ENCODE results near the gene IL34. TPM values are rescaled to one million over a fixed set of nuclear protein-coding genes. Genes with fewer than 3 reads are reported as not detected.

Gene IL34
- total RNA-seq, 1 donor from 2014 or later = 0.47 TPM

DNA sequence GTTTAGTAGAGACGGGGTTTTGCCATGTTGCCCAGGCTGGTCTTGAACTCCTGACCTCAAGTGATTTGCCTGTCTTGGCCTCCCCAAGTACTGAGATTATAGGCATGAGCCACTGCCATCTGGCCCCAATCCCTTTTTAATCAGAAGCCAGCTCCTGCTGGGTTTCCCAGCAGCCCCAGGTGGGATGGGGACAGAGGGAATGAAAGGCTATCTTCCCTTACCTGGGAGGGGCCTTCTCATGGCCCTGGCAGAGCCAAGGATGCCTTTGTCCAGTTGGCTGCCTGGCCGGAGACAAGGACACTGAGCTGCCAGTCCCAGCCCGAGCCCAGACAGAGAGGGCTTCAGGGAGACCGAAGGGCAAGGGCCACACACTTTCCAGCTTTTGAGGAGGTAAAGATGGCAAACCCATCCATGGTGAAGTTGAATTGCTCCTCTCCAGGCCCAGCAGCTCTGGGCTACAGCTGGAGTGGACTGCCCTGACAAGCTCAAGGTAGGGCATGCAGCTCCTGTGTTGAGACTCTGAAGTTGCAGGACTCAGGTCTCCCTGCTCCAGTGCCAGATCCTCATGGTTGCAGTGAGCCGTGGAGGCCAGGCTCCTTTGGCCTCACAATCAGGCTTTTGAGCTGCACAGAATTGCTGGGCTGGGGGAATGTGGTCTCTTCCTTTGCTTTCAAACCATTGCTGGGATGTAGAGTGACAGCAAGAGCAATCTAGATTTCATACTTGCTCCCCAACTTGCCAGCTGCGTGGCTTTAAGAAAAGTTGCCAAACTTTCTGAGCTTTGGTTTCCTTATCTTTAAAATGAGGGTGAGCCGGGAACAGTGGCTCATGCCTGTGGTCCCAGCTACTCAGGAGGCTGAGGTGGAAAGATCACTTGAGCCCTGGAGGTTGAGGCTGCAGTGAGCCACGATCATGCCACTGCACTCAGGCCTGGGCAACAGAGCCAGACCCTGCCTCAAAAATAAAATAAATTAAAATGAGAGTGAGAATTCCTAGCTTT lies 44.5 kb upstream of the IL34 start:
- Mint-ChIP-seq H3K9me3 (no peaks in the 10 kb centered on the region), H3K36me3 (ENCODE audit: low read depth) (no peaks in the 10 kb centered on the region), H3K4me1 (peaks cover 8% of the 10 kb centered on the region), H3K27ac (ENCODE audit: unreplicated experiment) (no peak overlapping the region), H3K27me3 (ENCODE audit: low read depth) (no peaks in the 10 kb centered on the region), H3K4me3 (no peak overlapping the region)
- DNase-seq (ENCODE audit: low read depth, low spot score) = no peak
- TF ChIP-seq, protein P1, sequence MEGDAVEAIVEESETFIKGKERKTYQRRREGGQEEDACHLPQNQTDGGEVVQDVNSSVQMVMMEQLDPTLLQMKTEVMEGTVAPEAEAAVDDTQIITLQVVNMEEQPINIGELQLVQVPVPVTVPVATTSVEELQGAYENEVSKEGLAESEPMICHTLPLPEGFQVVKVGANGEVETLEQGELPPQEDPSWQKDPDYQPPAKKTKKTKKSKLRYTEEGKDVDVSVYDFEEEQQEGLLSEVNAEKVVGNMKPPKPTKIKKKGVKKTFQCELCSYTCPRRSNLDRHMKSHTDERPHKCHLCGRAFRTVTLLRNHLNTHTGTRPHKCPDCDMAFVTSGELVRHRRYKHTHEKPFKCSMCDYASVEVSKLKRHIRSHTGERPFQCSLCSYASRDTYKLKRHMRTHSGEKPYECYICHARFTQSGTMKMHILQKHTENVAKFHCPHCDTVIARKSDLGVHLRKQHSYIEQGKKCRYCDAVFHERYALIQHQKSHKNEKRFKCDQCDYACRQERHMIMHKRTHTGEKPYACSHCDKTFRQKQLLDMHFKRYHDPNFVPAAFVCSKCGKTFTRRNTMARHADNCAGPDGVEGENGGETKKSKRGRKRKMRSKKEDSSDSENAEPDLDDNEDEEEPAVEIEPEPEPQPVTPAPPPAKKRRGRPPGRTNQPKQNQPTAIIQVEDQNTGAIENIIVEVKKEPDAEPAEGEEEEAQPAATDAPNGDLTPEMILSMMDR (conservative IDR thresholded peaks at IDR 0.05) = no peak

DNA sequence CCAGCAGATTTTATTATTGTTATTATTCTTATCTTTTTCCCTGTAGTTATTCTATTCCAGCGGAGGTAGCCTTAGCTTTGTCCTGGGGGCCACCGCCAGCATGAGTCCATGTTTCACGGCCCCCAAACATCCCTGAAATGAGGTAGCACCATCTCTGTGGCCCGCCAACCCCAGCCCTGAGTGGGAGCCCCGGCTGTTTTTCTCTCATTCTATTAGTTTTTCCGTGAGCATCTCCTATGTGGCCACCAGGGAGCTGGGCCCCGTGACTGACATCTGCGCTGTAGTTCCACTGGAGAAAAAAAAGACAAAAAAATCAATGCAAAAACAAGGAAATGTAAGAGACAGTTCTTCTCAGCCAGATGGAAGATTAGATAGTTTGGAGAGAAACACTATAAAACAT lies 43.5 kb upstream of the IL34 start:
- Mint-ChIP-seq H3K9me3 (no peaks in the 10 kb centered on the region), H3K36me3 (ENCODE audit: low read depth) (no peaks in the 10 kb centered on the region), H3K27me3 (ENCODE audit: low read depth) (no peaks in the 10 kb centered on the region), H3K4me3 (no peak overlapping the region), H3K27ac (ENCODE audit: unreplicated experiment) (no peak overlapping the region), H3K4me1 (peaks cover 8% of the 10 kb centered on the region)
- no peak for DNase-seq (ENCODE audit: low read depth, low spot score)
- TF ChIP-seq, protein P1 (conservative IDR thresholded peaks at IDR 0.05) = no peak

DNA sequence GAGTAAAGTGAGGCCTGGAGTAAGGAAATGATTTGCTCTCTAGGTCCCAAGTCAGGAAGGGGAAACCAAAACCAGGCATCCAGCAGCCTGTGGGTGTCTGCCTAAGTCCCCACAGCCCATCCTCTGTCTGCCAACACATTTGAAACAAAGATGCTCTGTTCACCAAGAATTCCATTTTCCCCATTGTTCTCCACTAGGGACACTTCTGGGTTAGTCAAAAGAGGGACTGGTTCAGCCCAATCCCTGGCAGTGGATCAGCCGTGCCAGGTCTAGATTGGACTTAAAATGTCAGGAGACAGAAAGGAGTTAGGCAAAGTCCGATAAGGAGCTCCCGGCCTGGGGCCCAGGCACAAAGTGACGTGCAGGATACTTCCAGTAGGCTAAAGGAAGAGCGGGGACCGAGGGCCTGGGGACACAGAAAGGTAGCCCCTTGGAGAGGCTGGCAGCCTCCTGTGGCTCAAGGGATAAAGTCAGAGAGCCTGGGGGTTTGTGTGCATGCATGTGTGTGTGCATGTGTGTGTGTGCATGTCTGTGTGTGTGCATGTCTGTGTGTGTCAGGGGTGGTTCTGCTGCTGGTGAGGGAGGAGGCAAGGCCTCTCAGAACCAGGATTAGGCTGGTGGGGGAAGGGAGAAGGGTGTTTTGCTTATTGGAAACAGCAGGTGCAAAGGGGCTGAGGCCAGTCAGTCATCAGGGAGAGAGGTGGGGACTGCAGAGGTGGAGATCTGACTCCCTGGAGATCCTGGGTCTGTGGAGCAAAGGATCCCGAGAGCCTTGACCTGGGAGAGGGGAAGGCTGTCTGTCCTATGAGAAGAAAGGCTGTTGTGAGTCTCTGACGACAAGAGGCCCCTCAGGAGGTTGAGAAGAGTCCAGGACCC lies 41.7 kb upstream of the IL34 start:
- Mint-ChIP-seq H3K9me3 (no peaks in the 10 kb centered on the region), H3K27ac (ENCODE audit: unreplicated experiment) (peak overlapping the region; percentile 86), H3K27me3 (ENCODE audit: low read depth) (no peaks in the 10 kb centered on the region), H3K4me1 (peaks cover 8% of the 10 kb centered on the region), H3K4me3 (no peak overlapping the region), H3K36me3 (ENCODE audit: low read depth) (no peaks in the 10 kb centered on the region)
- TF ChIP-seq, protein P1 (conservative IDR thresholded peaks at IDR 0.05) = no peak
- DNase-seq (ENCODE audit: low read depth, low spot score) = no peak

DNA sequence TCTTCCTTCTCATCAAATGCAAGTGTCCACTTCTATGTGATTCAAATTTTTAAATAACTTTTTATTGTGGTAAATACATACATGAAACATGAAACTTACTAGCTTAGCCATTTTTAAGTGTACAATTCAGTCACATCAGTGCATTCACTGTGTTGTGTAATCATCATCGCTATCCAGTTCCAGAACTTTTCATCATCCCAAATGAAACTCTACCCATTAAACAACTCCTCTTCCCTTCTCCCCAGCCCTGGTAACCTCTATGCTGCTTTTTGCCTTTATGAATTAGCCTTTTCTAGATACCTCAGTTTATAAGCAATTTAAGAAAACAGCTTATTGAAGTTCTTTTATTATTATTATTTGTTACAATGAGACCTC lies 41.1 kb upstream of the IL34 start:
- no peaks in the 10 kb centered on the region for H3K36me3 Mint-ChIP-seq (ENCODE audit: low read depth)
- TF ChIP-seq, protein P1 (conservative IDR thresholded peaks at IDR 0.05) = no peak
- no peak overlapping the region for H3K27ac Mint-ChIP-seq (ENCODE audit: unreplicated experiment)
- no peak for DNase-seq (ENCODE audit: low read depth, low spot score)
- H3K4me1 Mint-ChIP-seq = peaks cover 8% of the 10 kb centered on the region
- H3K27me3 Mint-ChIP-seq (ENCODE audit: low read depth) = no peaks in the 10 kb centered on the region
- H3K4me3 Mint-ChIP-seq = no peak overlapping the region
- no peaks in the 10 kb centered on the region for H3K9me3 Mint-ChIP-seq

DNA sequence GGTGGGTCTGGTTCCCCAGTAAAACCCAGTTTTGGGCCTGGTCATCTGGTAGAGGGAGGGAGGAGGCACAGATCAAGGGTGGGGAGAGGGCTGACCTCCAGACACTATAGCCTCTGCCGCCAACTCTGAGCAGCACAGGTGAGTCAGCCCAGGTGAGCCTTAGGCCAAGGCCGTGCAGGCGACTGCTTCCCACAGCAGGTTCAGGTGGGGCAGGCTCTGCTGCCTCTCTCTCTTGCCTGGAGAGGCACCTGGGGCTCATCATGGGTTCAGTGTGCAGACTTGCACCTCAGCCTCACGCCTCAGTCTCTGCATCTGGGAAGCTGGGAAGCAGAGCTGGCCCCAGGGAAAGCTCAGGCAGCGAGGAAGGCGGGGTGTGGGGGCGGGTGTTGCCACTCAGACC lies 37.8 kb upstream of the IL34 start:
- TF ChIP-seq, protein P1 (conservative IDR thresholded peaks at IDR 0.05) = no peak
- no peak for DNase-seq (ENCODE audit: low read depth, low spot score)
- Mint-ChIP-seq H3K4me1 (peaks cover 8% of the 10 kb centered on the region), H3K27me3 (ENCODE audit: low read depth) (no peaks in the 10 kb centered on the region), H3K36me3 (ENCODE audit: low read depth) (no peaks in the 10 kb centered on the region), H3K9me3 (no peaks in the 10 kb centered on the region), H3K4me3 (no peak overlapping the region), H3K27ac (ENCODE audit: unreplicated experiment) (no peak overlapping the region)

Data from neural crest cell (in vitro differentiated cells).